WI38 (cell line): ENCODE data around the gene SMCO4.

Experiments
- H3K4me3 ChIP-seq: 2 replicates; pipeline ENCODE4 v1.5.1; 2011; ENCODE audit warnings: low read depth, mild to moderate bottlenecking, control low read depth, low read length
- TF ChIP-seq, protein P1 (sequence below): IDR thresholded peaks from 2 replicates; pipeline ENCODE4 v1.5.1; 2012; ENCODE audit warnings: low read depth, mild to moderate bottlenecking, control low read depth, low read length

The SMCO4 gene

GRCh38 chr11:93528252-93528651, 14.9 kb downstream of the SMCO4 start:
- H3K4me3 ChIP-seq, result no peak overlapping the region
- TF ChIP-seq, protein P1, sequence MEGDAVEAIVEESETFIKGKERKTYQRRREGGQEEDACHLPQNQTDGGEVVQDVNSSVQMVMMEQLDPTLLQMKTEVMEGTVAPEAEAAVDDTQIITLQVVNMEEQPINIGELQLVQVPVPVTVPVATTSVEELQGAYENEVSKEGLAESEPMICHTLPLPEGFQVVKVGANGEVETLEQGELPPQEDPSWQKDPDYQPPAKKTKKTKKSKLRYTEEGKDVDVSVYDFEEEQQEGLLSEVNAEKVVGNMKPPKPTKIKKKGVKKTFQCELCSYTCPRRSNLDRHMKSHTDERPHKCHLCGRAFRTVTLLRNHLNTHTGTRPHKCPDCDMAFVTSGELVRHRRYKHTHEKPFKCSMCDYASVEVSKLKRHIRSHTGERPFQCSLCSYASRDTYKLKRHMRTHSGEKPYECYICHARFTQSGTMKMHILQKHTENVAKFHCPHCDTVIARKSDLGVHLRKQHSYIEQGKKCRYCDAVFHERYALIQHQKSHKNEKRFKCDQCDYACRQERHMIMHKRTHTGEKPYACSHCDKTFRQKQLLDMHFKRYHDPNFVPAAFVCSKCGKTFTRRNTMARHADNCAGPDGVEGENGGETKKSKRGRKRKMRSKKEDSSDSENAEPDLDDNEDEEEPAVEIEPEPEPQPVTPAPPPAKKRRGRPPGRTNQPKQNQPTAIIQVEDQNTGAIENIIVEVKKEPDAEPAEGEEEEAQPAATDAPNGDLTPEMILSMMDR, result no peak

GRCh38 chr11:93526641-93527583, 16.3 kb downstream of the SMCO4 start:
- no peak overlapping the region for H3K4me3 ChIP-seq
- TF ChIP-seq, protein P1, result no peak

DNA sequence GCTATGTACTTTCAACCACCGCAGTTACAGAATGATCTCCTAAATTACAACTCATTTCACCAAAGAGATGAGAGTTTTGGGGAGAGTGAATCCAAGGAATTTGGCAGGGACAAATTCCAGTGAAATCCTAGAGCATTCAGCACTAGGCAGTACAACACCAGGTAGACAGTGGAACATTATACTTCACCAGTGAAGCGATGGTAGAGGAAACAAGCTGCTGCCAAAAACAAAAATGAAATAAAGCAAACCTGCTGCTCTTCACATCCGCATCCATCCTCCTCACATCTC, 16.9 kb downstream of the SMCO4 start:
- TF ChIP-seq, protein P1, result no peak
- no peak overlapping the region for H3K4me3 ChIP-seq

- no peak overlapping the region for H3K4me3 ChIP-seq
- TF ChIP-seq, protein P1, result no peak
Measured at GRCh38 chr11:93525601-93526345, 17.4 kb downstream of the SMCO4 start.

DNA sequence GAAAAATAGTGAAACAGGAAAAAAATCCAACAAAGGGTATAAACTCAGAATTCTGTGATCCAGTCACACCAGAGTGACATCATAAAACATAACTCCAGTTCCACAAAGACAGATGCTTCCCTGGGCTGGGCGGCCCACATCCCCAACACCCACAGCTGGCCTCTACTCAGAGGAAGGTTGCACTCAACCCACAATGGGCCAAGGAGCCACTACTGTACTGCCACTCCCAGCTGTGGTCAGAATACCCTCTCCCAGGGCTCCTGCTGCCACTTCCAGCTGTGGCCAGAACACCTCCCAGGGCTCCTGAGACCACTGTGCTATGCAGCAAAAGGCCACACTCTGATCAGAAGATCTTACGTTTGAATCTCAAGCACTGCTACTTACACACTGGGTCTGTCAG, 18.3 kb downstream of the SMCO4 start:
- H3K4me3 ChIP-seq, result no peak overlapping the region
- TF ChIP-seq, protein P1, result no peak

DNA sequence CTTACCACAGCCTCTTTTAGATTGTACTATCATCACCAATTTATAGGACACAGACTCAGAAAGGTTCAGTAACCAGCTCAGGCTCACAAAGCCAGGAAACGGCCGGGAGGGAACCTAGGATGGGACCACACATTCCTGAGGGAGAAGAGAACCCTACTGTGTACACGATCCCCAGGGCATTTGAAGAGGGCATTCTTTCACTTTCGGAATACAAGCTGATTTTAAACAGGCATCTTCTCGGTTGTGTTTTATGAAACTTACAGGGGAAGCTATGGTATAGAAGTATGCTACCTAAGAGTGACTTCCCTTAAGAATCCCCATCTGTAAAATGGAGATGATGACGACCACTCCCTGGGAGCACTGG, 19.0 kb downstream of the SMCO4 start:
- no peak overlapping the region for H3K4me3 ChIP-seq
- TF ChIP-seq, protein P1, result no peak
